SKM-1 treated with dmso at 0.1 percent for 144 hours (cell line): ENCODE data around the gene EDEM3.
"Not testable (repeated sequence)": the region's sequence is repeated elsewhere in the genome, so short reads cannot be mapped to it uniquely, and the experiment has no call there.

Experiments
- DNase-seq: peaks from one replicate; lab custom pipeline; 2025; ENCODE audit not compliant: unreplicated experiment; lab: John Stamatoyannopoulos, UW

Gene EDEM3

GRCh38 chr1:184754476-184755225 is at the start of gene EDEM3:
TSS of gene EDEM3 (minus strand) at chr1:184754858. CDS start at chr1:184754646, 212 bp downstream.
- DNase-seq: peak; percentile 100

- DNase-seq: no peak
These were observed 49.6 kb upstream of the EDEM3 start for GRCh38 chr1:184804220-184804619.

- no peak for DNase-seq
These were observed 48.5 kb upstream of the EDEM3 start for GRCh38 chr1:184803180-184803492.

- no peak for DNase-seq
These were observed 47.9 kb upstream of the EDEM3 start for GRCh38 chr1:184802354-184803179.

GRCh38 chr1:184801503-184801902 is 46.8 kb upstream of the EDEM3 start:
- no peak for DNase-seq

GRCh38 chr1:184800876-184801275 is 46.2 kb upstream of the EDEM3 start:
- no peak for DNase-seq

- DNase-seq: no peak
These were observed 39.3 kb upstream of the EDEM3 start for GRCh38 chr1:184793967-184794366.

- DNase-seq: peak; percentile 99
These were observed 37.9 kb upstream of the EDEM3 start for GRCh38 chr1:184792450-184792969.

GRCh38 chr1:184791550-184791900 is 36.9 kb upstream of the EDEM3 start:
- no peak for DNase-seq

- DNase-seq: no peak
These were observed 36.2 kb upstream of the EDEM3 start for GRCh38 chr1:184790642-184791549.

GRCh38 chr1:184789884-184790283 is 35.2 kb upstream of the EDEM3 start:
- DNase-seq: no peak

GRCh38 chr1:184788970-184789369 is 34.3 kb upstream of the EDEM3 start:
- peak; percentile 74 for DNase-seq

GRCh38 chr1:184785529-184785928 is 30.9 kb upstream of the EDEM3 start:
- no peak for DNase-seq

- not testable (repeated sequence) for DNase-seq
These were observed 29.1 kb upstream of the EDEM3 start for GRCh38 chr1:184783723-184784122.

- no peak for DNase-seq
These were observed 27.3 kb upstream of the EDEM3 start for GRCh38 chr1:184781941-184782340.

- no peak for DNase-seq
These were observed 21.2 kb upstream of the EDEM3 start for GRCh38 chr1:184775885-184776284.

- no peak for DNase-seq
These were observed 20.7 kb upstream of the EDEM3 start for GRCh38 chr1:184775329-184775728.

- DNase-seq: no peak
These were observed 19.2 kb upstream of the EDEM3 start for GRCh38 chr1:184773762-184774320.

- no peak for DNase-seq
These were observed 16.6 kb upstream of the EDEM3 start for GRCh38 chr1:184771190-184771691.

- DNase-seq: no peak
These were observed 15.7 kb upstream of the EDEM3 start for GRCh38 chr1:184770181-184770979.
